Panc1 (cell line): ENCODE data around the gene HOXB7.

ENCODE experiments used
- POLR2AphosphoS5 ChIP-seq: IDR thresholded peaks from 2 replicates; pipeline ENCODE4 v1.6.1; 2012; ENCODE audit warnings: mild to moderate bottlenecking, low read depth, low read length, moderate library complexity
- TCF7L2 ChIP-seq: IDR thresholded peaks from 2 replicates; pipeline ENCODE4 v1.6.1; 2011; ENCODE audit warnings: mild to moderate bottlenecking, low read depth, low read length, inconsistent platforms
- TF ChIP-seq, protein P1 (sequence below): fragments of 450-650 bp; IDR thresholded peaks from 2 replicates; pipeline ENCODE4 v1.5.1; 2017; ENCODE audit warnings: mild to moderate bottlenecking
- TF ChIP-seq, protein P2 (sequence below), 2 experiments: IDR thresholded peaks; 2 replicates each; pipeline ENCODE4 v1.6.1; 2011 to 2012; ENCODE audit warnings: low read depth in 2 of 2, control low read depth in 1 of 2, low read length in 1 of 2, mild to moderate bottlenecking in 1 of 2, moderate library complexity in 1 of 2; ENCODE audit not compliant: insufficient read depth in 1 of 2

GRCh38 chr17:48563385-48563838 is 47.4 kb downstream of the HOXB7 start:
- TF ChIP-seq, protein P1, sequence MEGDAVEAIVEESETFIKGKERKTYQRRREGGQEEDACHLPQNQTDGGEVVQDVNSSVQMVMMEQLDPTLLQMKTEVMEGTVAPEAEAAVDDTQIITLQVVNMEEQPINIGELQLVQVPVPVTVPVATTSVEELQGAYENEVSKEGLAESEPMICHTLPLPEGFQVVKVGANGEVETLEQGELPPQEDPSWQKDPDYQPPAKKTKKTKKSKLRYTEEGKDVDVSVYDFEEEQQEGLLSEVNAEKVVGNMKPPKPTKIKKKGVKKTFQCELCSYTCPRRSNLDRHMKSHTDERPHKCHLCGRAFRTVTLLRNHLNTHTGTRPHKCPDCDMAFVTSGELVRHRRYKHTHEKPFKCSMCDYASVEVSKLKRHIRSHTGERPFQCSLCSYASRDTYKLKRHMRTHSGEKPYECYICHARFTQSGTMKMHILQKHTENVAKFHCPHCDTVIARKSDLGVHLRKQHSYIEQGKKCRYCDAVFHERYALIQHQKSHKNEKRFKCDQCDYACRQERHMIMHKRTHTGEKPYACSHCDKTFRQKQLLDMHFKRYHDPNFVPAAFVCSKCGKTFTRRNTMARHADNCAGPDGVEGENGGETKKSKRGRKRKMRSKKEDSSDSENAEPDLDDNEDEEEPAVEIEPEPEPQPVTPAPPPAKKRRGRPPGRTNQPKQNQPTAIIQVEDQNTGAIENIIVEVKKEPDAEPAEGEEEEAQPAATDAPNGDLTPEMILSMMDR = no peak
- TF ChIP-seq, protein P2, sequence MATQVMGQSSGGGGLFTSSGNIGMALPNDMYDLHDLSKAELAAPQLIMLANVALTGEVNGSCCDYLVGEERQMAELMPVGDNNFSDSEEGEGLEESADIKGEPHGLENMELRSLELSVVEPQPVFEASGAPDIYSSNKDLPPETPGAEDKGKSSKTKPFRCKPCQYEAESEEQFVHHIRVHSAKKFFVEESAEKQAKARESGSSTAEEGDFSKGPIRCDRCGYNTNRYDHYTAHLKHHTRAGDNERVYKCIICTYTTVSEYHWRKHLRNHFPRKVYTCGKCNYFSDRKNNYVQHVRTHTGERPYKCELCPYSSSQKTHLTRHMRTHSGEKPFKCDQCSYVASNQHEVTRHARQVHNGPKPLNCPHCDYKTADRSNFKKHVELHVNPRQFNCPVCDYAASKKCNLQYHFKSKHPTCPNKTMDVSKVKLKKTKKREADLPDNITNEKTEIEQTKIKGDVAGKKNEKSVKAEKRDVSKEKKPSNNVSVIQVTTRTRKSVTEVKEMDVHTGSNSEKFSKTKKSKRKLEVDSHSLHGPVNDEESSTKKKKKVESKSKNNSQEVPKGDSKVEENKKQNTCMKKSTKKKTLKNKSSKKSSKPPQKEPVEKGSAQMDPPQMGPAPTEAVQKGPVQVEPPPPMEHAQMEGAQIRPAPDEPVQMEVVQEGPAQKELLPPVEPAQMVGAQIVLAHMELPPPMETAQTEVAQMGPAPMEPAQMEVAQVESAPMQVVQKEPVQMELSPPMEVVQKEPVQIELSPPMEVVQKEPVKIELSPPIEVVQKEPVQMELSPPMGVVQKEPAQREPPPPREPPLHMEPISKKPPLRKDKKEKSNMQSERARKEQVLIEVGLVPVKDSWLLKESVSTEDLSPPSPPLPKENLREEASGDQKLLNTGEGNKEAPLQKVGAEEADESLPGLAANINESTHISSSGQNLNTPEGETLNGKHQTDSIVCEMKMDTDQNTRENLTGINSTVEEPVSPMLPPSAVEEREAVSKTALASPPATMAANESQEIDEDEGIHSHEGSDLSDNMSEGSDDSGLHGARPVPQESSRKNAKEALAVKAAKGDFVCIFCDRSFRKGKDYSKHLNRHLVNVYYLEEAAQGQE (IDR thresholded peaks at IDR 0.05; ENCODE audit: insufficient read depth in 1 of 2, low read depth in 2 of 2, low read length in 1 of 2) = no peak
- TF ChIP-seq POLR2AphosphoS5 (peak; percentile 31), TCF7L2 (no peak)
